HG02870 (cell line): ENCODE data around the gene HERC2.
"Not testable (repeated sequence)": the region's sequence is repeated elsewhere in the genome, so short reads cannot be mapped to it uniquely, and the experiment has no call there.

ENCODE experiments used
- ATAC-seq: cut with Tn5 transposase; IDR thresholded peaks from one replicate; pipeline ENCODE4 v1.9.1; 2021; ENCODE audit warnings: mild to moderate bottlenecking, moderate library complexity; ENCODE audit not compliant: unreplicated experiment

Gene HERC2, protein sequence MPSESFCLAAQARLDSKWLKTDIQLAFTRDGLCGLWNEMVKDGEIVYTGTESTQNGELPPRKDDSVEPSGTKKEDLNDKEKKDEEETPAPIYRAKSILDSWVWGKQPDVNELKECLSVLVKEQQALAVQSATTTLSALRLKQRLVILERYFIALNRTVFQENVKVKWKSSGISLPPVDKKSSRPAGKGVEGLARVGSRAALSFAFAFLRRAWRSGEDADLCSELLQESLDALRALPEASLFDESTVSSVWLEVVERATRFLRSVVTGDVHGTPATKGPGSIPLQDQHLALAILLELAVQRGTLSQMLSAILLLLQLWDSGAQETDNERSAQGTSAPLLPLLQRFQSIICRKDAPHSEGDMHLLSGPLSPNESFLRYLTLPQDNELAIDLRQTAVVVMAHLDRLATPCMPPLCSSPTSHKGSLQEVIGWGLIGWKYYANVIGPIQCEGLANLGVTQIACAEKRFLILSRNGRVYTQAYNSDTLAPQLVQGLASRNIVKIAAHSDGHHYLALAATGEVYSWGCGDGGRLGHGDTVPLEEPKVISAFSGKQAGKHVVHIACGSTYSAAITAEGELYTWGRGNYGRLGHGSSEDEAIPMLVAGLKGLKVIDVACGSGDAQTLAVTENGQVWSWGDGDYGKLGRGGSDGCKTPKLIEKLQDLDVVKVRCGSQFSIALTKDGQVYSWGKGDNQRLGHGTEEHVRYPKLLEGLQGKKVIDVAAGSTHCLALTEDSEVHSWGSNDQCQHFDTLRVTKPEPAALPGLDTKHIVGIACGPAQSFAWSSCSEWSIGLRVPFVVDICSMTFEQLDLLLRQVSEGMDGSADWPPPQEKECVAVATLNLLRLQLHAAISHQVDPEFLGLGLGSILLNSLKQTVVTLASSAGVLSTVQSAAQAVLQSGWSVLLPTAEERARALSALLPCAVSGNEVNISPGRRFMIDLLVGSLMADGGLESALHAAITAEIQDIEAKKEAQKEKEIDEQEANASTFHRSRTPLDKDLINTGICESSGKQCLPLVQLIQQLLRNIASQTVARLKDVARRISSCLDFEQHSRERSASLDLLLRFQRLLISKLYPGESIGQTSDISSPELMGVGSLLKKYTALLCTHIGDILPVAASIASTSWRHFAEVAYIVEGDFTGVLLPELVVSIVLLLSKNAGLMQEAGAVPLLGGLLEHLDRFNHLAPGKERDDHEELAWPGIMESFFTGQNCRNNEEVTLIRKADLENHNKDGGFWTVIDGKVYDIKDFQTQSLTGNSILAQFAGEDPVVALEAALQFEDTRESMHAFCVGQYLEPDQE (N-terminal part only)

DNA sequence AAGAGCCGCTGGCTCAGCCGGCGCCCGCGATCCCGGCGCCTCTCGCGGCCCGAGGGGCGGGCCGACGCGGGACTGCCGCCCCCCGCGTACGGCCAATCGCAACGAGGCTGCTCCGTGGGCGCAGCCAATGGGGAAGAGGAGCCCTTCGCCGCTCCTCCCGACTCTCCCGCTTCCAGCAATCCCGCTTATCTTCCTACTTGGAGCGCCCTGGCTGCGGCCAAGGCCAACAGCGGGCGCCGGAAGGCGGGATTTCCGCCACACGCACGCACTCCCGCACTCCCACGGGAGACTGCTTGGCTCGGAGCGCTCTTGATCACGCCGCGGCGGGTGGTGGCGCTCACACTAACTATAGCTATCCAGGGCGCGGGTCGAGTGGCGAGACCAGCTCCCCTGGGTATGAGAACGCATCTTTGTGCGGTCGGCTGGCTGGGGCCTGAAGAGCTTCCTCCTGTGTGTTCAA lies at the start of gene HERC2:
TSS of gene HERC2 (minus strand) at position 51 of the 460 bp plus-strand sequence. CDS start 746 bp downstream, outside the sequence.
- ATAC-seq: not testable (repeated sequence)

DNA sequence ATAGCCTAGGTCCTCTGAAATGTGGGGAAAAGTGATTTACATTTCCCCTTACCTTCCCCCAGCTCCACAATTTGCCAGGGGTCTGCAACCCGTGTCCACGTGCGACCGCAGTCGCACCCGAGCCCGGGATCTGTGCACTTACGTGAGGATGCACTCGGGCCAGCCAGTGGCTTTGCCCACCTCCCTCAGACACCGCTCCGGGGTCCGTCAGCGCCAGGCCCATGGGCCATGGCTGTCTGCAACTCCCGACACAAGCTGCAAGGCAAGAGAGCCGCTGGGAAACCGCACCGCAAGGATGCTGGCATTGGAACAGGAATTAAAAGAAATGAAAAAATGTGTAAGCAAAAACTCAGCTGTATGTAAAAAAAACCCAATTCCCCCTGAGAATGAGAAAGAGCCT lies 43.5 kb upstream of the HERC2 start:
- ATAC-seq: not testable (repeated sequence)

DNA sequence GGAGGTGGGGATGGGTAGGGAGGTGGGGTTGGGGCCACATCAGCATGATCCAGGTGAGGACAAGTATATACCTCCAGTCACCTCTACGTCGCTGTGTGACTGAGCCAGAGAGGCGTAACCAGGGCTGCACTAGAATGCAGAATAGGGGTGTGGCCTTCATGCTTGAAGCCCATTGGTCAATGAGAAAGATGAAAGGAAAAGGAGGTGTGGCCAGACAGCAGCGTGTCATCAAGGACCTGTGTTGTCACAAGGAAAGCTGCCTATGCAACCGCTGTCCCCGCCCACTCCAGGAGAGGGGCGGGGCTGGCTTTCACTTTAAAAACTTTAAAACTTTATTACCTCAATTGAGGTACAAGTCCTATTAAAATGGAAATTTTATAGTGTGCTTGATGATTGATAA lies 36.0 kb upstream of the HERC2 start, which contains the start of gene GOLGA6L24:
TSS of gene GOLGA6L24 (minus strand) at position 101 of the 400 bp plus-strand sequence. CDS start at position 40, 61 bp downstream.
- not testable (repeated sequence) for ATAC-seq

DNA sequence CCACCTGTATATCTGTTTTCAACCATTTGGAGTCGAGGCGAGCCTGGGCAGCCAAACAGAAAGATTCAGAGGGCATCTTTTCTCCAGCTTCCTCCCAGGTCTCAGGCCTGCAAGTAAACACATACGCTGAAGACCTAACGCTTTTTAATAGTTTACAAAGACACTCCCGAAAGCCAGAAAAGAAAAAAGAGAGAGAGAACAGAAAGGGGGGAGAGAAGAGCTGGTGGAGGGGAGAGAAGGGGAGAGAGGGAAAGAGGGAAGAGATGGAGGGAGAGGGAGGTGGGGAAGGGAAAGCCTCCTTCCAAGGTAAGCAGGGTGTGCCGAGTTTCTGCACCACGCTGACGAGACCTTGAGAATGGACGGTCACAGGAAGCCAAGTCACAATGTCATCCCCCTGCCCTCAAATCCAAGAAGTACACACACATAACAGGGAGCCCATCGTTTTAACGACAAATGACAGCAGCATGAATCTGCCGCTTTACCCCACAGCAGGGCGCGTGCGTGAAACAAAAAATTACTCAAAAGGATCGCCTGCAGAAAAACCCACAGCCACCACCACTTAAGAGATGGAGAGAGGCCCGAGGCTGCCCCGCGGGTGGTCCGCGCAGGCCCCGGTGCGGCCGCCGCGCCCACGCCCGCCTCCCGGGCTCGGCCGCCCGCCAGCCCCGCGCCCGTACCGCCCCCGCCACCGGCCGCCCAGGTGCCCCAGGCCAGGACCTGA lies 461 bp downstream of the HERC2 start:
- not testable (repeated sequence) for ATAC-seq

DNA sequence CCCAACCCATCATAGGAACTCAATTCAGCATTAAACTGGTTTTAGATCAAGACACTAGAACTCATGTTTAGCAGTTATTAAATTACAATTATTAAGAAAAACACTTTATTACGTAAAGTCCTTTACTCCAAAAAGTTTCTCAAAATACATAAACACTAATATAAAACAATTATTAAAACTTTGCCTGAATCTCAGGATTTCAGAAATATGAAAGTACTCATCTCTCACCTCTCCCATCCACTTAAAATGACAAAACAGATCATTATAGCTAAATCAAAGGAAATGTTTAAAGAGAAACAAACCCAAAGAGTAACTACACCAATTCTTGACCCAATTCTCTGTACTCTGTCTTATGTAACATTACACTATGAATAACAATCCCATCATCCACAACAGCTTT lies 2.3 kb downstream of the HERC2 start:
- ATAC-seq: not testable (repeated sequence)

DNA sequence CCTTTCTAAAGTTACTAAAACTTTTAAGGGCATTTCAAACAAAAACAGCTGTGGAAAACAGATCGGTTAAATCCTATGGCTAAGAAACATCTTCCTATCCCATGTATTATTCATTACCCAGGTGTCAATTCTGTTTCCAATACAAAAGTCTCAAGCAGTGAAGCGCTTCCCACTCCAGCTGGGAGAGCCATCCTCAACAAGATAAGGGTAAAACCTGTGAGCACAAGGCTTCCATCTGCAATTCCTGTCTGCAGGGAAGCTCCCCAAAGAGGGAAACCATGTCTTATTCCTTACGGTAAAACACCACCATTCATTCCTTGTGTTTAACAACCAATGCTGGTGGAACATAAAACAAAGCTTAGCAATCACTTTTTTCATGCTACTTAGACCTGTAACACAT lies 3.2 kb downstream of the HERC2 start:
- ATAC-seq: not testable (repeated sequence)

DNA sequence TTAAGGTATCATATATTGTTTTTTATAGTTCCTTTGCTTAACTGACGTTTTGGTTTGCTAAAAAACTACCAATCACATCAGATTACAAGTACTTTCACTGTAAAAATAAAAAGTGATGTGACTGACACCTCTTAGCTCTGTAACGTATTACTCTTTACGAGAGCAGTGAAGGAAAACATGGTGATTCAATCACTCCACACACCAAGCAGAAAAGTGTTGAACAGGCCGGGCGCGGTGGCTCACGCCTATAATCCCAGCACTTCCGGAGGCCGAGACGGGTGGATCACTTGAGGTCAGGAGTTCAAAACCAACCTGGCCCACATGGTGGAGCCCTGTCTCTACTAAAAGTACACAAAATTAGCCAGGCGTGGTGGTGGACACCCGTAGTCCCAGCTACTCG lies 3.9 kb downstream of the HERC2 start:
- not testable (repeated sequence) for ATAC-seq

DNA sequence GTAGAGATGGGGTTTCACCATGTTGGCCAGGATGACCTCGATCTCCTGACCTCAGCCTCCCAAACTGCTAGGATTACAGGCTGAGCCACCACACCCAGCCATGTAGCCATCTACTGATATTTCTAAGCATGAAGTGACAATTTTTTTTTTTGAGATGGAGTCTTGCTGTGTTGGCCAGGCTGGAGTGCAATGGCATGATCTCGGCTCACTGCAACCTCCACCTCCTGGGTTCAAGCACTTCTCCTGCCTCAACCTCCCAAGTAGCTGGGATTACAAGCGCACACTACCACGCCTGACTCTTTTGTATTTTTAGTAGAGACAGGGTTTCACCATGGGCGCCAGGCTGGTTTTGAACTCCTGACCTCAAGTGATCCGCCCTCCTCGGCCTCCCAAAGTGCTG lies 5.0 kb downstream of the HERC2 start:
- ATAC-seq: not testable (repeated sequence)

DNA sequence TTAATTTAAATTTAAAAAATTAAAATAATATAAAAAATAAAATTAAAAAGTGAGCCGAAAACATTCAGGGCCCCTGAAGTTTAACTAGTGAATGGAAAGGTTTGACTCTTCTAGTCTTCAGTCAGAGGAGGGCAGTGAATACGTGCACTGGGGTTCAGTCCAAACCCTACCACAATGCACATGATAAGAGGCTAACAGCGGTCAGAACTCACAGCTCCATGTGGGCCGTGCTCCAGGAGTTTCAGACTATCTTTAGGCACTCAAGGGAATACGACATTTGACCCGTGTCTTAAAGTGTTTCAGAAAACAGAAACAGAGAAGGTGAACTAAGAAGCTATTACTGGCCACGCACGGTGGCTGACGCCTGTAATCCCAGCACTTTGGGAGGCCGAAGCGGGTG lies 11.5 kb downstream of the HERC2 start:
- ATAC-seq: not testable (repeated sequence)

DNA sequence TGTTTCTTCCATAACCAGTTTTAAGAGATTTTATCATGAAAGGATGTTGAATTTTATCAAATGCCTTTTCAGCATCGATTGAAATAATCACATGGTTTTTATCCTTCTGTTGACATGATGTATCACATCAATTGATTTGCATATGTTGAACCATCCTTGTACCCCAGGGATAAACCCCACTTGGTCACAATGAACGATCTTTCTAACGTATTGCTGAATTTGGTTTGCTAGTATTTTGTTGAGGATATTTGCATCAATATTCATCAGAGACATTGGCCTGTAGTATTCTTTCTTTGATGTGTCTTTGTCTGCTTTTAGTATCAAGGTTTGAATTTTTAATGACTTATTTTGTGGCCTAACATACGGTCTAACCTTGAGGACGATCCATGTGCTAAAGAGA lies 13.3 kb downstream of the HERC2 start:
- ATAC-seq: not testable (repeated sequence)

DNA sequence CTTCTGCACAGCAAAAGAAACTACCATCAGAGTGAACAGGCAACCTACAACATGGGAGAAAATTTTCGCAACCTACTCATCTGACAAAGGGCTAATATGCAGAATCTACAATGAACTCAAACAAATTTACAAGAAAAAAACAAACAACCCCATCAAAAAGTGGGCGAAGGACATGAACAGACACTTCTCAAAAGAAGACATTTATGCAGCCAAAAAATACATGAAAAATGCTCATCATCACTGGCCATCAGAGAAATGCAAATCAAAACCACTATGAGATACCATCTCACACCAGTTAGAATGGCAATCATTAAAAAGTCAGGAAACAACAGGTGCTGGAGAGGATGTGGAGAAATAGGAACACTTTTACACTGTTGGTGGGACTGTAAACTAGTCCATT lies 16.3 kb downstream of the HERC2 start:
- ATAC-seq: not testable (repeated sequence)

DNA sequence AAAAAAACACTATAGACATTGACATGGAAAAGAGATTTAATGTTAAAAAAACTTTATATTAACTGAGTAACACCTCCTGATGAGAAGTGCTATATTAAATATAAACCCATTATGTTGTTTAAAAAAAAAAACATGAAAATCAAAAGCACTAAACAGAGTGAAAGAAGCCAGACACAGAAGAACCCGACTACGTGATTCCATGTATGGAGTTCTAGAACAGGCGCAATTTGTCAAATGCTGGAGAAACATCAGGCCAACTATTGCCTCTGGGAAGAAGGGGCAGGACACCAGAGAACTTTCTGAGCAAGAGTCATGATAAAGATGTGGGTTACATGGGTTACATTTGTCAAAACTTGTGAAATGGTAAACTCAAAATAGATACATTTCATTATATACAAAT lies 24.5 kb downstream of the HERC2 start:
- ATAC-seq: not testable (repeated sequence)

DNA sequence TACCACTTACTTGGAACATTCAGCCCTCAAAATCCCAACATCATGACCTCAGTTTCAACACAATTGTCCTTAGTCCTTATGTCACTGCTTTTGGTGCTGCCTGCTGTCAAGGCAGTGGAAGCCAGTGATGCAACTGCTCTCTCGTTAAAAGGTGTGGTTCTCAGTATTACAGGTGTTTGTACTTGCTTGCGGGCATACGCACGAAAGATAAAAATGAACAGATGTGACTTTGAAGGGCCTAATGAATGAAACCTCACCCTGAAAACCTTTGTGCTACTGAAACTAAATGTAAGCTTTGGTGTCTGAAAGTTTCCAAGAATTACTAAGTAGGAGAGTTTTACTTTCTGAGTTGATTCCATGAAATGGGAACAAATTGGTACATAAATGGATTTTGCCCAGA lies 25.2 kb downstream of the HERC2 start:
- peak; percentile 80 for ATAC-seq

DNA sequence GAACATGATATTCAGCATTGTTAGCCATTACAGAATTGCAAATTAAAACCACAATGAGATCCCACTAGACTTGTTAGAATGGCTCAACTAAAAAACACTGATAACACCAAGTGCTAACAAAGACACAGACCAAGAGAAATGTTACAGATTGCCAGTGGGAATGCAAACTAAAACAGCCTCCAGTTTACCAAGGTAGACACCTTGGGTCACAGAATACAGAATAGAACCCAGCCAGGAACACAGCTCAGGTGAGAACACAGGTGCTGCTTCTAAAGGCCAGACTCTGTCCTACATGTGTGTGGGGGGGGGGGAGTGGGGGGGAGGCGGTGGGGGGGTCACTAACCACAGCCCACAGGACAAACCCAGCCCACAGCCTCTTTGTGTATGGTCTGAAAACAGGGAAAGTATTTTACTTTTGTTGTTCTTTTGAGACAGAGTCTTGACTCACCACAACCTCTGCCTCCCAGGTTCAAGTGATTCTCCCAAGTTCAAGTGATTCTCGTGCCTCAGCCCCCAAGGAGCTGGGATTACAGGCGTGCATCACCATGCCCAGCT lies 26.9 kb downstream of the HERC2 start:
- not testable (repeated sequence) for ATAC-seq

DNA sequence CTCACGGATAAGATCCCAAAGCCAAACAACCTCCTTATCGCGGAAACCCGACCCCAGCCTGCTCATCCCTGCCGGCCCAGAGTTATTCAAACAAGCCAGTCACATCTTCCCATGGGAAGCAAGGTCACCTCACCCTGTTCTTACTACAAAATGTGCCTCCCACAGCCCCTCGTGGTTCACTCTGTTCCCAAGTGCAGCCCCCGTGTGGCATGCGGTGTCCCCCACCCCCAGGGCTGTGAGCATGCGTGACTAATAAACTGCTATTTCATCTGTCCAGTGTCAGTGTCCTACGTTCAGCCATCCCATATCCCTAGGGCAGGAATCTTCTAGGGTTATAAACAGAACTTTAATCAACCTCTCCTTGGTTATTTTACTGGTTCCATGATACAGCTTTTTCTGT lies 27.4 kb downstream of the HERC2 start:
- ATAC-seq: not testable (repeated sequence)

DNA sequence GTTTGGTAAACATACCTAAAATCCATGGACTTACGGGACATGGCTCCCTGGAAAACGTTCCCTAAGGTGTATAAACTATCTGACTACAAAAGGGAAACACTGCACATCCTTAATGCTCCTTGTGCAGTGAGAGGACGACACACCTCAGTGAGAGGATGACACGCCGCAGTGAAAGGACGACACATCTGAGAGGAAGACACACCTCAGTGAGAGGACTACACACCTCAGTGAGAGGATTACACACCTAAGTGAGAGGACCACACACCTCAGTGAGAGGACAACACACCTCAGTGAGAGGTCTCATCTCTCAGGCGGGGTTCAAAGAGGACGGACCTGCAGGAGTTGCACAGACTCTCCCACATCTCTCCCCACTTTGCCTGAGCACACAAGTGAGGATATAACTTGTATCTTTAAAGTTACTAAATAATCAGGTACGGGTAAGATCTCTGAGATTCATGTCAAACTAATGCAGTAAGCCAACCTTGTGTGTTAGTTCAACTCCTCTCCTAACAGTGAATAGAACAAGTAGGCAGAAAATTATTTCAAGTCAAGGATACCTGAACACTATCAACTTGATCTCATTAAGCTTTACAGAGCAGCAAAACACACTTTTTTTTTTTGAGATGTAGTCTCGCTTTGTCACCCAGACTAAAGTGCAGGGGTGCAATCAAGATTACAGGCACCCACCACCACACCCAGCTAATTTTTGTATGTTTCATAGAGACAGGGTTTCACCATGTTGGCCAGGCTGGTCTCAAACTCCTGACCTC lies 32.1 kb downstream of the HERC2 start:
- no peak for ATAC-seq

DNA sequence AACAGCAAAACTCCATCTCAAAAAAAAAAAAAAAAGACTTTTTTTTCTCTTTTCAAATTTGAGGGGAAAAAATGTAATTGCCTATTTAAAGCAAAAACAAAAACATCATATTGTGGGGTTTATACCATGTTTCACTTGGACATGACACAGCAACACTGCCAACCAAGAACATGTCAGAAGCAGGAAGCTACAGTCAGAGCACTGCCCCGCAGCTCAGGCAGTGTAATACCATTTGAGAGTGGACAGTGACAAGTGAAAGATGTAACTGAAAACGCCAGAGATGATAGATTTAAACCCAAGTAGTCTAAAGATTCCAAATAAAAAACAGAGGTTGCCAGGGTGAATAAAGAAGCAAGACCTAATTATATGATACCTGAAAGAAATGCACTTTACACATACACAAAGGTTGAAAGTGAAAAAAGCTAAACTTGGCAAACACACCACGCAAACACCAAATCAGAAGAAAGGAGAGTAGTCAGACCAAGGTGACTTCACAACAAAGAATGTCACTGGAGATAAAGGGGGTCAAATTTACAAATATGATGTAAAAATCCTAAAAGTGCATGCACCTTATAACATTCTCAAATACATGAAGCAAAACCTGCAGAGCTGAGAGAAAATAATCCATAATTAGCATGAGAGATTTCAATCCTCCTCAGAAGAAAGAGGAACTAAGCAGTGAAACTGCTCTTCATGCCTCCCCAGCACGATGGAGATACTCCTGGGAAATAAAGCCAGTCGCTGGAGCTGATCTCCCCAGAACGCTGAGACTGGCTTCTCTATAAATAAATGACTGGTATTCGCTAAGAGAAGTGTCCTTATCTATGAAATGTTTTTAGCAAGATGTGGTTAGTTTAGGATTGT lies 32.9 kb downstream of the HERC2 start:
- ATAC-seq: peak; percentile 78

DNA sequence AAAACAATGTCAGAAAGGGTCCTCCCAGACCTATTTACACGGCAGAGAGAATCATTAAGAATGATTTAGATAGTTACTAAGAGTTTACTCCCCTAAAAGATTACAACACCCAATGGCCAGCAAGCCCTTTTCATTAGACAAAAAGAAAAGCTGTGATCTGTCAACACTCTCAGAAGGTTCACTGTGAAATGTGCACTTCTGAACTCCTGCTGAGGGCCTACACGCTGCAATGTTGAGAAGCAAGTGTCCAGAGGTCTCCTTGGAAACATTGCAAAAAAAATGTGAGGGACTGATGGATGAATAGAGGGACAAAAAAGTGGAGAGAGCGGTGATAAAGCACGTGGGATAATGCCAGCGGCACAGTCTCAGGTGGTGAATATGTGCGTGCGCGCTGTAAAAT lies 35.3 kb downstream of the HERC2 start:
- not testable (repeated sequence) for ATAC-seq
